ENCODE data around the gene TRNT1.

The TRNT1 gene

GRCh38 chr3:3119393-3119851 is 7.3 kb upstream of the TRNT1 start:
- Histone ChIP-seq H3K56ac (ENCODE audit: low read length) (no peak overlapping the region), H2AK5ac (ENCODE audit: low read length) (no peak overlapping the region), H2BK120ac (ENCODE audit: low read depth, low read length) (no peak overlapping the region), H2BK15ac (replicated peaks; ENCODE audit: low read depth) (no peak overlapping the region), H3K4ac (ENCODE audit: low read depth, low read length) (no peak overlapping the region), H4K8ac (ENCODE audit: low read depth, low read length) (no peak overlapping the region), H3K4me3 (ENCODE audit: low read length) (no peak overlapping the region), H3K79me1 (ENCODE audit: low read length) (no peaks in the 10 kb centered on the region), H3K9ac (ENCODE audit: low read length) (no peak overlapping the region), H3K36me3 (ENCODE audit: control insufficient read depth, insufficient read depth, low read length) (no peaks in the 10 kb centered on the region), H3K27ac (ENCODE audit: low read depth, low read length) (no peak overlapping the region), H4K5ac (ENCODE audit: low read length) (no peak overlapping the region), H2BK5ac (ENCODE audit: low read length) (no peak overlapping the region), H3K4me1 (ENCODE audit: control insufficient read depth, low read depth, low read length) (no peaks in the 10 kb centered on the region), H3K79me2 (ENCODE audit: control insufficient read depth, insufficient read depth, low read length) (no peaks in the 10 kb centered on the region), H3K23ac (ENCODE audit: low read length) (no peak overlapping the region), H3K27me3 (ENCODE audit: insufficient read depth, low read length, poor library complexity) (no peaks in the 10 kb centered on the region), H3K18ac (ENCODE audit: low read length) (no peak overlapping the region), H3K4me2 (ENCODE audit: low read length) (no peak overlapping the region)
- no peak for DNase-seq
- no CpG with 5 or more reads among the region's 4 CpGs for WGBS (ENCODE audit: extremely low coverage, insufficient coverage, low lambda C conversion rate)

DNA sequence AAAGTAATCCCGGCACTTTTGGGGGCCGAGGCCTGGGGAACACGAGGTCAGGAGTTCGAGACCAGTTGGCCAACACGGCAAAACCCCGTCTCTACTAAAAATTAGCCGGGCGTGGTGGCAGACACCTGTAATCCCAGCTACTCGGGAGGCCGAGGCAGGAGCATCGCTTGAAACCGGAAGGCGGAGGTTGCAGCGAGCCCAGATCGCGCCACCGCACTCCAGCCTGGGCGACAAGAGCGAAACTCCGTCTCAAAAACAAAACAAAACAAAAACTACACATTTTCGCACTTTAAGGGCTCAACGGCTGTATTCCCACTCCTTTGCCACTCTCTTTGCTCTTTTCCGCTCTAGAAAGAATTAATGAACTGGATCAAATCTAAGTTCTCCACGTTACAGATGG is 763 bp upstream of the TRNT1 start:
- peaks cover 10% of the 10 kb centered on the region for H3K79me1 ChIP-seq (ENCODE audit: low read length)
- no peak overlapping the region for H3K27ac ChIP-seq (ENCODE audit: low read depth, low read length)
- H4K5ac ChIP-seq (ENCODE audit: low read length), result no peak overlapping the region
- H4K8ac ChIP-seq (ENCODE audit: low read depth, low read length), result no peak overlapping the region
- no peak overlapping the region for H2BK120ac ChIP-seq (ENCODE audit: low read depth, low read length)
- no peak overlapping the region for H3K4me2 ChIP-seq (ENCODE audit: low read length)
- no peak for DNase-seq
- peaks cover 2% of the 10 kb centered on the region for H3K36me3 ChIP-seq (ENCODE audit: control insufficient read depth, insufficient read depth, low read length)
- H3K56ac ChIP-seq (ENCODE audit: low read length), result peak overlapping the region; percentile 95
- no peak overlapping the region for H3K23ac ChIP-seq (ENCODE audit: low read length)
- H3K4ac ChIP-seq (ENCODE audit: low read depth, low read length), result peak overlapping the region; percentile 75
- H3K4me1 ChIP-seq (ENCODE audit: control insufficient read depth, low read depth, low read length), result peaks cover 4% of the 10 kb centered on the region
- H3K4me3 ChIP-seq (ENCODE audit: low read length), result no peak overlapping the region
- H3K9ac ChIP-seq (ENCODE audit: low read length), result peak overlapping the region; percentile 92
- no peak overlapping the region for H2BK15ac ChIP-seq (replicated peaks; ENCODE audit: low read depth)
- H3K18ac ChIP-seq (ENCODE audit: low read length), result peak overlapping the region; percentile 13
- no peak overlapping the region for H2AK5ac ChIP-seq (ENCODE audit: low read length)
- H2BK5ac ChIP-seq (ENCODE audit: low read length), result no peak overlapping the region
- H3K27me3 ChIP-seq (ENCODE audit: insufficient read depth, low read length, poor library complexity), result no peaks in the 10 kb centered on the region
- peaks cover 18% of the 10 kb centered on the region for H3K79me2 ChIP-seq (ENCODE audit: control insufficient read depth, insufficient read depth, low read length)
- no CpG with 5 or more reads among the region's 24 CpGs for WGBS (ENCODE audit: extremely low coverage, insufficient coverage, low lambda C conversion rate)

DNA sequence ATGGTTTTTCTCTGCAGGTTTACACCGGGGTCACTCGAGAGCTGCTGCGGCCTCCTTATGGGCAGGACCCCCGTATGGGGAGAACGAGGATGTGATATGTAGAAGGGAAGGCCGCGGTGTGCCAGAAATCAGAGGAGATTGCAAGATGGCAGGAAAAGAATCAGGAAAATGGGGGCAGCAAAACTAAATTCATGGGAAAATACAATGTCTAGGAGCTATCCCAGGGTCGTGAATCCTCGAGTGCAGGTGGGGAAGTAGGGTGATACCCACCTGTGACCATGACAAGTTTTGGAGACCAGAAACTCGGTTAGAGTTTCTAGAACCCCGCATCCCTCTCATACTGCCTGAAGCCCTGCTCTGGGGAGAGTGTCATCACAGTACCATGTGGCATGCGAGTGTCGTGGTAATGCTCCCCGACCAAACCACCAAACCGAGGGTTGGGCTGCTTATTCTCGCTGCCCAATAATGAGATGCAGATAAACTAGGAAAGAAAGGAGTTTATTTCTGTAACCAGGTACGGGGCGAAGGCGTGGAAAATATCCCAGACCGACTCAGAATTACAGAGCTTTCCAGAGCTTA is 781 bp downstream of the TRNT1 start:
- whole genome bisulfite sequencing (ENCODE audit: extremely low coverage, insufficient coverage, low lambda C conversion rate), result no CpG with 5 or more reads among the region's 20 CpGs
- Histone ChIP-seq H3K79me2 (ENCODE audit: control insufficient read depth, insufficient read depth, low read length) (peaks cover 18% of the 10 kb centered on the region), H3K18ac (ENCODE audit: low read length) (peak overlapping the region; percentile 91), H2BK120ac (ENCODE audit: low read depth, low read length) (no peak overlapping the region), H3K23ac (ENCODE audit: low read length) (peak overlapping the region; percentile 89), H3K4me3 (ENCODE audit: low read length) (peak overlapping the region; percentile 85), H3K9ac (ENCODE audit: low read length) (peak overlapping the region; percentile 95), H3K36me3 (ENCODE audit: control insufficient read depth, insufficient read depth, low read length) (peaks cover 2% of the 10 kb centered on the region), H3K4me1 (ENCODE audit: control insufficient read depth, low read depth, low read length) (peaks cover 4% of the 10 kb centered on the region), H4K5ac (ENCODE audit: low read length) (peak overlapping the region; percentile 87), H3K4me2 (ENCODE audit: low read length) (peak overlapping the region; percentile 99), H3K4ac (ENCODE audit: low read depth, low read length) (peak overlapping the region; percentile 95), H2BK5ac (ENCODE audit: low read length) (peak overlapping the region; percentile 50), H4K8ac (ENCODE audit: low read depth, low read length) (no peak overlapping the region), H3K27ac (ENCODE audit: low read depth, low read length) (no peak overlapping the region), H2AK5ac (ENCODE audit: low read length) (no peak overlapping the region), H3K56ac (ENCODE audit: low read length) (peak overlapping the region; percentile 98), H3K27me3 (ENCODE audit: insufficient read depth, low read length, poor library complexity) (no peaks in the 10 kb centered on the region), H3K79me1 (ENCODE audit: low read length) (peaks cover 10% of the 10 kb centered on the region), H2BK15ac (replicated peaks; ENCODE audit: low read depth) (no peak overlapping the region)
- peak; percentile 38 for DNase-seq

DNA sequence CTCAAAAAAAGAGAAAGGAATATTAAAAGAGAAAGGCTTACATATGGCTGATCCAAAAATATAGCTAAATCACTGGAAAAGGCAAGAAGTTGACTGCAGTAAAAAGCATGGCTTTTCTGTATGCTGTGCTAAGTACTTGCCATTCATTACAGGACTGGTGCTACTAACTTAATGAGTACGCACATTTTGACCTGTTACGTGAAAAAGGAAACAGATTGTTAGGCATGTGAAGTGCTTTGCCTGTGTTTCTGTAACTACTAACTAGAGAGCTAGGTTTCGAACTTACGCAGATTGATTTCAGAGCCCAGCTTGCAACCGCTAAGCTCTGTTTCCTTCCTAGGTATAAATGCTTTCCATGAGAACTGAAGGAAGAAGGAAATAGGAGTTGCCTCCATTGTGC is 2.8 kb downstream of the TRNT1 start:
- Histone ChIP-seq H3K27me3 (ENCODE audit: insufficient read depth, low read length, poor library complexity) (no peaks in the 10 kb centered on the region), H3K4me3 (ENCODE audit: low read length) (no peak overlapping the region), H2BK5ac (ENCODE audit: low read length) (no peak overlapping the region), H3K79me2 (ENCODE audit: control insufficient read depth, insufficient read depth, low read length) (peaks cover 21% of the 10 kb centered on the region), H2BK120ac (ENCODE audit: low read depth, low read length) (no peak overlapping the region), H3K36me3 (ENCODE audit: control insufficient read depth, insufficient read depth, low read length) (peaks cover 2% of the 10 kb centered on the region), H4K5ac (ENCODE audit: low read length) (no peak overlapping the region), H3K4me2 (ENCODE audit: low read length) (no peak overlapping the region), H3K56ac (ENCODE audit: low read length) (no peak overlapping the region), H2BK15ac (replicated peaks; ENCODE audit: low read depth) (no peak overlapping the region), H2AK5ac (ENCODE audit: low read length) (no peak overlapping the region), H3K27ac (ENCODE audit: low read depth, low read length) (no peak overlapping the region), H3K18ac (ENCODE audit: low read length) (no peak overlapping the region), H3K23ac (ENCODE audit: low read length) (no peak overlapping the region), H4K8ac (ENCODE audit: low read depth, low read length) (no peak overlapping the region), H3K4me1 (ENCODE audit: control insufficient read depth, low read depth, low read length) (peaks cover 4% of the 10 kb centered on the region), H3K9ac (ENCODE audit: low read length) (no peak overlapping the region), H3K4ac (ENCODE audit: low read depth, low read length) (no peak overlapping the region), H3K79me1 (ENCODE audit: low read length) (peaks cover 10% of the 10 kb centered on the region)
- no peak for DNase-seq
- WGBS (ENCODE audit: extremely low coverage, insufficient coverage, low lambda C conversion rate), result no CpG with 5 or more reads among the region's 5 CpGs

DNA sequence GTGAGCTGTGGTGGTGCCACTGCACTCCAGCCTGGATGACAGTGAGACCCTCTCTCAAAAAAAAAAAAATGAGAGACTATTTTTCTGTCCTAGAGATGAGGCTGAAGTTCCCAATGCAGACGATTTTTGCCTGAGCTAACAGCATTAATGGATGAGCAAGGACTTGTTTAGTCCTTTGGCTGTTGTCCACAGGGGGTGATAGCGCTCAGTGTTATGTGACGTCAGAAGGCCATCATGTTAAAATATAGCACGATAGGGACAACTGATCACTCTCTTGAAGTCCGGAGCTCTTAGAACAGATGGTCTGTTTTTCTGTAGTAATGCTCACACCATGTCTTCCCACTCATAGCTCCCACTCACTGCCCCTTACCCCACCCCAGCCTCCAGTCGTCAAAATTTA is 6.8 kb downstream of the TRNT1 start:
- Histone ChIP-seq H3K27ac (ENCODE audit: low read depth, low read length) (no peak overlapping the region), H2BK5ac (ENCODE audit: low read length) (no peak overlapping the region), H3K9ac (ENCODE audit: low read length) (no peak overlapping the region), H3K79me2 (ENCODE audit: control insufficient read depth, insufficient read depth, low read length) (peaks cover 19% of the 10 kb centered on the region), H3K18ac (ENCODE audit: low read length) (no peak overlapping the region), H2BK120ac (ENCODE audit: low read depth, low read length) (no peak overlapping the region), H3K36me3 (ENCODE audit: control insufficient read depth, insufficient read depth, low read length) (peaks cover 2% of the 10 kb centered on the region), H3K4ac (ENCODE audit: low read depth, low read length) (no peak overlapping the region), H4K8ac (ENCODE audit: low read depth, low read length) (no peak overlapping the region), H3K79me1 (ENCODE audit: low read length) (peaks cover 16% of the 10 kb centered on the region), H3K4me1 (ENCODE audit: control insufficient read depth, low read depth, low read length) (no peaks in the 10 kb centered on the region), H3K23ac (ENCODE audit: low read length) (no peak overlapping the region), H3K56ac (ENCODE audit: low read length) (no peak overlapping the region), H2BK15ac (replicated peaks; ENCODE audit: low read depth) (no peak overlapping the region), H3K4me3 (ENCODE audit: low read length) (no peak overlapping the region), H4K5ac (ENCODE audit: low read length) (no peak overlapping the region), H3K27me3 (ENCODE audit: insufficient read depth, low read length, poor library complexity) (no peaks in the 10 kb centered on the region), H3K4me2 (ENCODE audit: low read length) (no peak overlapping the region), H2AK5ac (ENCODE audit: low read length) (no peak overlapping the region)
- no CpG with 5 or more reads among the region's 6 CpGs for WGBS (ENCODE audit: extremely low coverage, insufficient coverage, low lambda C conversion rate)
- DNase-seq, result peak; percentile 16

Data from mesendoderm (in vitro differentiated cells).